Measurements from ENCODE around the gene S100A3.
"Not testable (repeated sequence)": the region's sequence is repeated elsewhere in the genome, so short reads cannot be mapped to it uniquely, and the experiment has no call there.

S100A3 gene

DNA sequence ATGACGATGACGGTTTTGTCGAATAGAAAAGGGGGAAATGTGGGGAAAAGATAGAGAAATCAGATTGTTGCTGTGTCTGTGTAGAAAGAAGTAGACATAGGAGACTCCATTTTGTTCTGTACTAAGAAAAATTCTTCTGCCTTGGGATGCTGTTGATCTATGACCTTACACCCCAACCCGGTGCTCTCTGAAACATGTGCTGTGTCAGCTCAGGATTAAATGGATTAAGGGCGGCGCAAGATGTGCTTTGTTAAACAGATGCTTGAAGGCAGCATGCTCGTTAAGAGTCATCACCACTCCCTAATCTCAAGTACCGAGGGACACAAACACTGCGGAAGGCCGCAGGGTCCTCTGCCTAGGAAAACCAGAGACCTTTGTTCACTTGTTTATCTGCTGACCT lies 26.4 kb upstream of the S100A3 start:
- not testable (repeated sequence) for H3K36me3 Mint-ChIP-seq, H3K4me3 Mint-ChIP-seq, H3K27ac Mint-ChIP-seq, H3K27me3 Mint-ChIP-seq, H3K9me3 Mint-ChIP-seq
- H3K4me1 Mint-ChIP-seq = peaks cover 24% of the 10 kb centered on the region

DNA sequence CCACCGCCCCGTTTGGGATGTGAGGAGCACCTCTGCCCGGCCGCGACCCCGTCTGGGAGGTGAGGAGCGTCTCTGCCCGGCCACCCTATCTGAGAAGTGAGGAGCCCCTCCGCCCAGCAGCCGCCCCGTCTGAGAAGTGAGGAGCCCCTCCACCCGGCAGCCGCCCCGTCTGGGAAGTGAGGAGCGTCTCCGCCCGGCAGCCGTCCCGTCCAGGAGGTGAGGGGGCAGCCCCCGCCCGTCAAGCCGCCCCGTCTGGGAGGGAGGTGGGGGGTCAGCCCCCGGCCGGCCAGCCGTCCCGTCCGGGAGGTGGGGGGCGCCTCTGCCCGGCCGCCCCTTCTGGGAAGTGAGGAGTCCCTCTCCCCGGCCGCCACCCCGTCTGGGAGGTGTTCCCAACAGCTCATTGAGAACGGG lies 26.0 kb upstream of the S100A3 start:
- H3K27ac Mint-ChIP-seq, H3K27me3 Mint-ChIP-seq, H3K9me3 Mint-ChIP-seq, H3K4me3 Mint-ChIP-seq, H3K36me3 Mint-ChIP-seq: not testable (repeated sequence)
- peaks cover 24% of the 10 kb centered on the region for H3K4me1 Mint-ChIP-seq

DNA sequence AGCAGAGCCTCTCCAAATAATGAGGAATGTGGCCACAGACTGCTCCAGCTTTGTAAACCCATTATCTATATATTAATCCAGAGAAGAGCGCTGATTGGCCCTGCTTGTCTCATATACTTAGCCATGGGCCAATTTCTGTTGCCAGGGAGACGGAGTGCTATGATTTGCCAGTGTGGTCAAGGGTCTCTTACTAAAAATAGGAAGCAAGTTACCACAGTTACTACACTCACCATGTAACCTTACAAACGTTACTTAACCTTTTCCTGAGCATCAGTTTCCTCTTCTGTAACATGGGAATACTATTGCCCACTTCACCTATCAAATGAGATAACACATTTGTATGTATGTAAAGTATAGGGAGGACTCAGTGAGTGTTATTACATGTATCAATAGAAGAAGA lies 24.3 kb upstream of the S100A3 start:
- Mint-ChIP-seq H3K4me3 (peak overlapping the region; percentile 41), H3K9me3 (no peaks in the 10 kb centered on the region), H3K4me1 (peaks cover 29% of the 10 kb centered on the region), H3K27me3 (peaks cover 5% of the 10 kb centered on the region), H3K27ac (peak overlapping the region; percentile 71), H3K36me3 (no peaks in the 10 kb centered on the region)

DNA sequence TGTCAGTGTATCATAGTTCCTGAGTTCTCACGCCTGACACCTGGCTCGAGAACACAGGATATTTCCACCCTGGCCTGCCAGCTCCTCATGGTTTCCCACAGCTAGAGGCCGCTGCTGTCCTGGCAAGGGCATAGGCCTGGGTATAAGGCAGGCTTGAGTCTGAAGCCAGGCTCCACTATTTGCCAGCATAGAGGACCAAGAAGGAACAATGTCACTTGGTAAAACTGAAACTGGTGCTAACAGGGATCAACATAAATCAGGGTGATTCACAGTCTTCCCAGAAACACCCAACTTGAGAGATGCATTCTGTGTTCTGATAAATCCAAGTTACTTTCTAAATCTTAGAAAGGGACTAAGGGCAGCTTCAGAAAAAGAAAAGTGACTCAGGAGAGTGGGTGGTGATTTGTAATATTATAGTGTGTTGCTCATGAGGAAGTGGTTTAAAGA lies 23.5 kb upstream of the S100A3 start:
- Mint-ChIP-seq H3K4me3 (peak overlapping the region; percentile 41), H3K9me3 (no peaks in the 10 kb centered on the region), H3K27me3 (no peaks in the 10 kb centered on the region), H3K4me1 (peaks cover 37% of the 10 kb centered on the region), H3K27ac (peak overlapping the region; percentile 71), H3K36me3 (no peaks in the 10 kb centered on the region)

DNA sequence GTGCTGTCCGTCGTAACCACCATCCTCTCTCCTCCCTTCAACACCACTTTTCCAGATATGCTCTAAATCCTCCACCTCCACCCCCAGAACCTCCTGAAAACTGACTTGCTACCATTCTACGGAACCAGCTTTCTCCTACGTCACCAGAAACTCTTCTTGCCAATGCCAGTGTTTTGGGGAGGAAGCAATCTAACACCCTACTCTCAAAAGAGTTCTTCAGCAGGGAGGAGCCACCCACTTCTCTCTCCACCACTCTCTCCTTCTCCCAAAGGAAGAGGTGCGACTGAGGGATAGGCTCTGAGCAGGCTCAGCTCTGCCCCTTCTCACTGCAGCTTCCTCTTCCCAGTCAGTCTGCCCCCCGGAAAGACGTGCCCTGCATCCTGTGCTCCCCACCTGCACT lies 22.6 kb upstream of the S100A3 start:
- Mint-ChIP-seq H3K4me1 (peaks cover 44% of the 10 kb centered on the region), H3K36me3 (no peaks in the 10 kb centered on the region), H3K27me3 (no peaks in the 10 kb centered on the region), H3K9me3 (no peaks in the 10 kb centered on the region), H3K27ac (peak overlapping the region; percentile 80), H3K4me3 (no peak overlapping the region)

DNA sequence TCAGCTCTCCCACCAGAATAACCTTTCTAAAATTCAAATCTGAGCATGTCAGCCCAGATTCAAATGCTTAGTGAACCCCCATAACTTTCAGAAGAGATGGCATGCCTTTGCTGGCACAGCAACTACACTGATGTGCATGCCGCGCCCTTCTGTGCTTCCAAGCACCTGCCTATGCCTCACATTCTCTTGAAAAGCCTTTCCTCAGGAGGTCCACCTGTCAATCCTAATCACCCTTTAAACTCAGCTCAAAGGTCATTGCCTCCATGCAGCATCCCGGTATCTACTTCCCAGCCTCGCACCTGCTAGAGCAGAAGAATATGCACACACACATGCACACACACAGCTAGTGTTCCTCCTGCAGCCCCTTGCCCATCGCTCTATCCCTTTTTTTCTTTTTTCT lies 21.8 kb upstream of the S100A3 start:
- Mint-ChIP-seq H3K27ac (no peak overlapping the region), H3K36me3 (no peaks in the 10 kb centered on the region), H3K9me3 (no peaks in the 10 kb centered on the region)

DNA sequence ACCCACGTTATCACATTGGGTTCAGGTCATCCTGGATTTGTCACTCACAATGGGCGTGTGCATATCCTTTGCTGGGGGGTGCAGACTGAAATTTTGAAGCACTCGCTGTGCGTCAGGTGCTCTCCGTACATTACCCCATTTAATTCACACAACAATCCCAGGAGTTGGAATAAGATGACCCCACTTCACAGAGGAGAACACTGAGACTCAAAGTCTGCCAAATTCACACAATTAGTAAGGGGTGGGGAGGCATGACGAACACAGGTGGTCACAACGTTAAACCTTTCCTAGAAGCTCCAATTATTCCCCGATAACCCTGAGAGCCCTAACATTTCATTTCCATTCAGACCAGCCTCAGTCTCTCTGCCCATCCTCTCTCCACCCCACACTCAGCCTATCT lies 20.4 kb upstream of the S100A3 start:
- H3K4me3 Mint-ChIP-seq = peak overlapping the region; percentile 27
- H3K27me3 Mint-ChIP-seq = no peaks in the 10 kb centered on the region
- no peaks in the 10 kb centered on the region for H3K9me3 Mint-ChIP-seq
- peak overlapping the region; percentile 46 for H3K27ac Mint-ChIP-seq
- H3K36me3 Mint-ChIP-seq = no peaks in the 10 kb centered on the region
- peaks cover 59% of the 10 kb centered on the region for H3K4me1 Mint-ChIP-seq

More for the DNA sequence above, 21.8 kb upstream of the S100A3 start:
- Mint-ChIP-seq H3K27me3 (no peaks in the 10 kb centered on the region), H3K4me3 (no peak overlapping the region), H3K4me1 (peaks cover 52% of the 10 kb centered on the region)

DNA sequence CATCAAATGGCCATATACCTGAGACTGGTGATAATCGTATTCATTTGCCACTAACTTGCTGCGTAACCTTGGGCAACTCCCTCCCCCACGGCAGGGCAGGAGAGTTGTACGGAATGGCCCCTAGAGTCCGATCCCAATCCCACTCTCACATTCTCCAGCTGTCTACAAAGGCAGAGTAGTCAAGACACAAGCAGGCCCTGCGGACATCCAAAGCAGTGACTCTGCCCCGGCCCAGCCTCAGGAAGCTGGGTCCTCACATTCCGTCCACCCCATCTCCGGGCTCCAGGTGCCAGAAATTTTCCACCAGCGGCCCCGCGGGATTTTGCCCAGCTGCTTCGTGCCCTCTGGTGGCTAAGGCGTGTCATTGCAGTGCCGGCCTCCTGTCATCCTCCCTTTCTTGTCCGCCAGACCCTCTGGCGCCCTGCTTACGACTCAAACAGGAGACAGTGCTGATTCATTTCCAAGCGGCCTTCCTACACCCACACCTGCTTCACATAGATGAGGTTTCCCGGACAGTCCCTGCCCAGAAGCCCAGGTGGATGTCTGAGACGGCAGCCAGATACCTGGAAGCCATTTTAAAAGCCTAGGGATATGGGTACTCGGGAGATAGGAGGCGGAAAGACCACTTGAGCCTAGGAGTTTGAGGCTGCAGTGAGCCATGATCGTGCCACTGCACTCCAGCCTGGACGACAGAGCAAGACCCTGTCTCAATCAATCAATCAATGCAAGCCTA lies 19.5 kb upstream of the S100A3 start:
- Mint-ChIP-seq H3K4me3 (peak overlapping the region; percentile 69), H3K36me3 (no peaks in the 10 kb centered on the region), H3K4me1 (peaks cover 57% of the 10 kb centered on the region), H3K27me3 (no peaks in the 10 kb centered on the region), H3K9me3 (no peaks in the 10 kb centered on the region), H3K27ac (peak overlapping the region; percentile 68)

DNA sequence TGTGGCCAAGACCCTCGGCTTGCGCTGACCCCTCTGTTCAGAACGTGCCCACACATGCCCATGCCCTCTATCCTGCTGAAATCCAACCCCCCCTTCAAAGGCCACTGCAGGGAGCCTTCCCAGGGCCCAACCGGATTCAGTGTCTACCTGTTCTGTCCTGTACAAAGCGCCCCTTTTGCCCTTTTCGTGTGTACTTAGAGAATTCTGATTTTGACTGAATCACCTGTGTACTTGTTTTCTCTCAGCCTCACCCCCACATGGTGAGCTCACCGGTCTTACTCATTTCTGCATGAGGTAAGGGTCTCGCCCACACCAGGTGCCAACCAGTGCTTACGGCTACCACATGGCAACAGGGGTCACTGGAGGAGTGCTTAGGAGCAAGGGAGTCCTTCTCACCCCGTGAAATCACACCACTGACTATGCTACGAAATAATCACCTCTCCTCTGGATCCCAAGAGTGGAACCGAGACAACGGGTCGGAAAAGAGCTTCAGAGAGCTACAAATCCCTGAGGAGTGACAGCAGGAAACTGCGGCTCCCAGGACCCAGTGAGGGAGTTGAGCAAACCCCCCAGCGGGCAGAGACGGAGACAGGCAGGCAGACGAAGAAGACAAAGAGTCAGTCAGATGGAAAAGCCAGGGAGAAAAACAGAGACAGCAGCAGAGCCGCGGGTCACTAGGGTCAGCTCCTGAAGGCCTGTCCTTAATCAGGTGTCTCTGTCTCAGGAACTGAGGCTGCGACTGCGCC lies 18.7 kb upstream of the S100A3 start:
- peaks cover 49% of the 10 kb centered on the region for H3K4me1 Mint-ChIP-seq
- H3K36me3 Mint-ChIP-seq = no peaks in the 10 kb centered on the region

DNA sequence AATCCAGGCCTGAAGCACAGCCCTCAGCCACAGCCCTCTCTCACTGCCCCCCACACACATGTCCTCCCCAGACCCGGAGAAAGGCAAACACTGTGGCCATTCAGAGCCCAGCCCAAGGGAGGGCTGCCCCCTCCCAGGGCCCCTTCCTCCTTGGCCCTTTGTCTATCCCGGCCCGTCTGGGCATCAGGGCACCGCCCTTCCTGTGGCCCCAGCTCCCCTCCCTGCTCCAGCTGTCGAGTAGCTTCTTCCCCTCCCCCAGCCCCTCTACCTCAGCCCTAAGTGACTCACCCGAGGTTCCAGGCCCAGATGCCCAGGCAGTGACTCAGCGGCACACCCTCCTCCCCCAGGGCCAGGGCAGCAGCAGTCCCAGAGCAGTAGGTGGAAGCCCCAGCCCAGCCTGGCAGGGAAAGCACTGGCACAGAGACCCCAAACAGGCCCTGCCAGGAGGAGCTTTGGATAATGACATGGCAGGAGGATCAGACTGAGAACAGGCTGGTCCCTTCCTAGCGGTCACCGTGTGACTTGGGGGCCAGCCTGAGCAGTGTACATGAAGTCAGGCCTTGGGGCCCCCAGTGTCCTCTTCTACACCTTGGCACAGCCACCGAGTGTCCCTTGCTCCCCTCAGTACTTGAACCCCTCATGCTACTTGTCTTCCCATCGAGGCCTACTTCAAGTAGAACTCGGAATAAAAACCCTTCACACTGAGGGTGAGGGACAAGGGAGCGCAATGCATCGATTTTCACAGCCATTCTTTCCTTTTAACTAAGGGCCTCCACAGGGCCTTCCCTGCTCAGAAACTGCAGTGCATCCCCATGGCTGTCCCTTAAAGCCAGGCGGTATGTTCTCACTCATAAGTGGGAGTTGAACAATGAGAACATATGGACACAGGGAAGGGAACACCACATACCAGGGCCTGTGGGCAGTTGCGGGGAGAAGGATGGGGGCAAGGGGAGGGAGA lies 17.6 kb upstream of the S100A3 start:
- no peaks in the 10 kb centered on the region for H3K9me3 Mint-ChIP-seq
- peak overlapping the region; percentile 58 for H3K4me3 Mint-ChIP-seq
- no peaks in the 10 kb centered on the region for H3K36me3 Mint-ChIP-seq
- peaks cover 38% of the 10 kb centered on the region for H3K4me1 Mint-ChIP-seq
- H3K27ac Mint-ChIP-seq = peak overlapping the region; percentile 78
- H3K27me3 Mint-ChIP-seq = no peaks in the 10 kb centered on the region

More for the DNA sequence above, 18.7 kb upstream of the S100A3 start:
- peak overlapping the region; percentile 94 for H3K27ac Mint-ChIP-seq
- no peaks in the 10 kb centered on the region for H3K9me3 Mint-ChIP-seq
- H3K27me3 Mint-ChIP-seq = no peaks in the 10 kb centered on the region
- peak overlapping the region; percentile 66 for H3K4me3 Mint-ChIP-seq

DNA sequence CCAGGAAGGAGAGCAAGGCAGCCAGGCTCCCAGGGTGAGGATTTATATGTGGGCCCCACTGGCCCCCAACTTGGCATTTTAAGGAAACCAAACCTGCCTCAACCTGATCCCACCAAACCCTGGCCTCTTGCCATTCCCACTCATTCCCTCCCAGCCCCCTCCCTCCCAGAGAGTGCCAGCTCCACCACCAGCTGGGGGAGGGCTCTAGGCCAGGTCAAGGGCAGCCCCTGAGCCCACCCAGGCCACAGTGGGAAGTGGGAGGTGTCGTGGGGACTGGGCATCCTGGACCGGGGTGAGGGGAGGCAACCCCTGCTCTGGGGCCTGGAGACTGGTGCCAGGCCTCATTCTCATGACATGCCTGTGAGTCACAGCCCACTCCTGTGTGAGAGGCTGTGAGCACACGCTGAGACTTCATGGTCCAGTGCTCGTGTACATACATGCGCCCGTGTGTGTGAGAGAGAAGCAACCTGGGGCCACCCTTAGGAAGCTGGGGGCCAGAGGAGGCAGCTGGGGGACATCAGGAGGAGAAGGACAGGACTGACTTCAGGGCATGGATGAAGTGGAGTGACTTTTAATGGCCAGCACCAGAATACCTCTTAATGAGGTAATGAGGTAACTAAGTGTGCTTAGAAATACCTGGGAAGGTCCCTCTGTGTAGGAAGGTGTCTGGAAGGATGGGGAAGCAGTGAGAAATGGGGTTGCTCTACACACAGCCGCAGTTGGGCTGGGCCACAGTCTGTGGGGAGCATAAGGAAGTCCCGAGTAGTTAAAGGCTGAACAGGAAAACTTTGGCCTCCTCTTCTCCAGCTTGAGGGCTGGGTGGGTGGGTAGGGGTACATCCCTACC lies 16.7 kb upstream of the S100A3 start, which contains the start of gene S100A2:
Gene S100A2, minus strand, starts transcription at position 316 of the 846 bp plus-strand sequence. CDS start 1,967 bp downstream, outside the sequence.
- H3K27me3 Mint-ChIP-seq = no peaks in the 10 kb centered on the region
- peak within 1 kb of the TSS; percentile 89 for H3K4me3 Mint-ChIP-seq
- H3K9me3 Mint-ChIP-seq = no peaks in the 10 kb centered on the region
- H3K27ac Mint-ChIP-seq = peak within 1 kb of the TSS; percentile 100
- no peaks in the 10 kb centered on the region for H3K36me3 Mint-ChIP-seq
- peaks cover 35% of the 10 kb centered on the region for H3K4me1 Mint-ChIP-seq

DNA sequence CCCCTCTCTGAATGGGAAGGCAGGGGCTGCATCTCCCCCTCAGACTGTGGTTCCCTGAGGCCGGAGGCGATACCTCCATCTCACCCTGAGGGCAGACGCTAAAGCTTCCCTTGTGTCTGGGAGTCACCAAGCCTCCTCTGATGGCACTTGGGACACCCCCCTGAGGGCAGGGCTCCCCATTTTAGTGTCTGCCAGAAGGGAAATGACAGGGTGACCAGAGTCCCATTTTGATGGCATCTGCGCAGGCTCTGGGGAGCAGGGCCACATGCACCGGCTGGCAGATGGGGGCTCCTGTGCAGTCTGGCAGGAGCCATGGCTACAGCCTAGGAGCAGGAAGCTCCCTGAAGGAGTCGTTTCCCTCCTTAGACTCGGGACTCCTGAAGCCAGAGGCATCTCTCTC lies 14.9 kb upstream of the S100A3 start:
- Mint-ChIP-seq H3K4me1 (peaks cover 35% of the 10 kb centered on the region), H3K27ac (no peak overlapping the region), H3K9me3 (no peaks in the 10 kb centered on the region), H3K36me3 (no peaks in the 10 kb centered on the region), H3K27me3 (no peaks in the 10 kb centered on the region), H3K4me3 (no peak overlapping the region)

DNA sequence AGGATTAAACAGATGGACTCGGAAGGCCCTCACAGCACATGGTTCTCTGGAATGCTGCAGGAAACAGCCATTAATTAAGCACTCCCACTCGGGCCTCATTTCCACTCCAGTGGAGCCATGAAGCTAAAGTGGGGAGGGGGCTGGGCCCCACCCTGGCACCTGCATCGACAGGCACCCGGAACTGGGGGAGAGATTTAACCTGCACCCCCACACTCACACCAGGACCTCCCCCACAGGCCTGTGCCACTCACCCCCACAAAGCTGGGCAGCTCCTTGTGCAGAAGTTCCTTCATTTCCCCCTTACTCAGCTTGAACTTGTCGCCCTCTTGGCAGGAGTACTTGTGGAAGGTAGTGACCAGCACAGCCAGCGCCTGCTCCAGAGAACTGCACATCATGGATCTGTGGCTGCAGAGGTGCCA lies 14.4 kb upstream of the S100A3 start:
- H3K4me3 Mint-ChIP-seq = no peak overlapping the region

DNA sequence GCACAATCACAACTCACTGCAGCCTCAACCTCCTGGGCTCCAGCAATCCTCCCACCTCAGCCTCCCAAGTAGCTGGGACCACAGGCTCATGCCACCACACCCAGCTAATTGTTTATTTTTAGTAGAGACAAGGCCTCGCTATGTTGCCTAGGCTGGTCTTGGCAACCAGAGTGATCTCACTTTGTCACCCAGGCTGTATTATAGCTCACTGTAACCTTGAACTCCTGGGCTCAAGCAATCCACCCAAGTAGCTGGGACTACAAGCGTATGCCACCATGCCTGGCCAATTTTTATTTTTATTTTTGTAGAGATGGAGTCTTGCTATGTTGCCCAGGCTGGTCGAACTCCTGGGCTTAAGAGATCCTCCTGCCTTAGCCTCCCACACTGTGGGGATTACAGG lies 13.0 kb upstream of the S100A3 start:
- H3K36me3 Mint-ChIP-seq, H3K27me3 Mint-ChIP-seq, H3K27ac Mint-ChIP-seq, H3K4me3 Mint-ChIP-seq, H3K9me3 Mint-ChIP-seq: not testable (repeated sequence)
- peaks cover 18% of the 10 kb centered on the region for H3K4me1 Mint-ChIP-seq

More for the DNA sequence above, 14.4 kb upstream of the S100A3 start:
- Mint-ChIP-seq H3K27ac (no peak overlapping the region), H3K4me1 (peaks cover 31% of the 10 kb centered on the region), H3K36me3 (no peaks in the 10 kb centered on the region), H3K9me3 (no peaks in the 10 kb centered on the region), H3K27me3 (no peaks in the 10 kb centered on the region)

Measured in activated naive CD4-positive, alpha-beta T cell treated with anti-CD3 and anti-CD28 coated beads, Interleukin-2, amount 50 U/mL, for 24 hours (primary cell).